Measurements from ENCODE around the gene ENDOU.

The ENDOU gene

GRCh38 chr12:47757364-47757839 is 32.1 kb upstream of the ENDOU start:
- no peak for DNase-seq

- no peak for DNase-seq
These were observed 30.6 kb upstream of the ENDOU start for GRCh38 chr12:47755655-47756562.

DNA sequence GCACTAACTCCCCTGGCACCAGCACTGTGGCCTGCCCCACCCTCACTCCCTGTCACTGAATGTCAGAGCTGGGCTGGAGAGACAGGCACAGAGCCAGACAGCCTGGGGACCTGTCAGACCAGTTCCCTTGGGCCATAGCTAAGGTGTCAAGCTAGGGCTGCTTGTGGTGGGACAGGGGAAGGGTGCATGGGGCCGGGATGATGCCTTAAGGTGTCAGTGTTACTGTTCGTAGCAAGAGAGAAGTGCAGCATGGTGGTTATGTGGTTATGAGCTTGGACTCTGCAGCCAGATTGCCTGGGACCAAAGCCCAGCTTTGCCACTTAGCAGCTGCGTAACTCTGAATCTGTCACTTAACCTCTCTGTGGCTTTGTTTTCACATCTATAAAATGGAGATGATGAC is 29.6 kb upstream of the ENDOU start:
- DNase-seq, result no peak

- DNase-seq, result no peak
These were observed 28.8 kb upstream of the ENDOU start for GRCh38 chr12:47754126-47754525.

DNA sequence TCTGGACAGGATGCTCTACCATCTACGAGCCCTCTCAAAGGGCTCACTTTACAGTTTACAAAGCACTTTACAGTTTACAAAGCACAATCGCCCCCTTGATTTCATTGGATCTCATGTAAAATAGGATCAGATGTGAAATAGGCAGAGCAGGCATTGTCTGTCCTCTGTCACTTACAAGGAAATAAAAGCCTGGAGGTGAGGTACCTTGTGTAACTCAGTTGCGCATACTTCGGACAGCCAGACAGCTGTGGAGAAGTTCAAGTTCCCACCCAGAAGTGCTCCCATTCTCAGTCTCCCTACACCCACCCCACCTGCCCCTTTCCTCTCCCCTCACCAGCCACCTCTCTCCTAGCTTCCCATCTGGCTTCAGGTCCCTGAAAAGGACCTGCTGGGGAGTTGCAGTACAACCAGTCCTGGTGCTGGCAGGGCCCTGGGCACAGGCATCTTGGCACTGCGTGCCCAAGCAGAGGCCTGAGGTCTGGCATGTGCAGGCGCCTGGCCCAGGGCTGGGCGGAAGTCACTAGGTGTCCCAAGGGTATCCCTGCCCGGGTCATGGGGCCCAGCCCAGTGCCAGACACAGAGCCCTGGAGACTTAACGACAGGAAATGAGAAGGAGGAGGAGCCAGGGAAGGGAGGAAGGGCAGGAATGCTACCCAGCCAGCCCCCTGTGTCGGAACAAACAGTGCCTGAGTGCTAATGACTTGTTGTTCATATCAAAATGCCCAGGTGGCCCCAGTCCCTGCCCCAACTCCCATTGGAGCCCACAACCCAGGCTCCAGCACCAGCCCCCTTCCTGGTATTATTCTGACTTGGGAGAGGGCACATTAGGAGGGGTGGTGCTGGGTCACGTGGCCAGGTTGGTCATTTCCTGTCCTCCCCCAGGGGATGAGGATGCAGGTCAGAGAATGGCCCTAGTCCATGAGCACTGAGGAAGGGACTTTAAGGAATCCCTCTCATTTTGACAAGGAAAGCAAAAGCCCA is 28.0 kb upstream of the ENDOU start:
- DNase-seq, result no peak

- peak; percentile 57 for DNase-seq
These were observed 27.3 kb upstream of the ENDOU start for GRCh38 chr12:47752552-47752951.

DNA sequence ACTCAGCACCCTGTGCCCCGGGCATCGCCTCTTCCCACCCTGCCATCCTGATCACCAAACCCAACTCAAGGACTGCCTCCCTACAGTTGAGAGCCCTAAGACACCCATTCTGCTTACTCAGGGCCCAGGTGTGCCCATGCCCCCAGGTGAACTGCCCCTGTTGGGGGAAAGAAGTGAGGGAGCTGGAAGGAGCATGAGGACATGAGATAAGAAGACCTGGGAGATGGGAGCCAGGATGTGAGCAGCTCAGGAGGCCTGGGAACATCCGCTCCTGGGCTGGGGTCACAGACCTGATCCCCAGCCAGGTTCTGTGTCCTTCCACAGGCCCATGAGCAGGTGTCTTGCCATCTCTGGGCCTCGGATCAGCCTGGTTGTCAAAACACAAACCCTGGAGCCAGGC is 26.8 kb upstream of the ENDOU start:
- no peak for DNase-seq

DNA sequence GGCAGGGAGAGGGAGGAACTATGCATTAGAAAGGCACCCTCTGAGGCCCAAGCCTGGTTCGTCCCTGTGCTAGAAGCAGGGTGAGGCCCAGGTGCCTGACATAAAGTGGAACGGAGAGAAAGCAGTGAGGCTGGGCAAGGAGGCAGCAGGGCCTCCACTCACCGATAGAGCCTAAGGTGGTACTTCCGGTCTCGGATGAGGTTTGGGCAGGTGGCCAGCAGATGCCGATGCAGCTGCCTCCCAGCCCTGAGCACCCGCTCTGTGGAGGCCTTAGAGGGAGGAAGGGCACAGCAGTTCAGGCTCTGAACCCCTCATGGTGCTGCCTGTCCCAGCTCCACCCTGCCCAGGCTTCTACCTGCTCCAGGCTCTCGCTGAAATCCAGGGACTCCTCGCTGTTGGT is 26.3 kb upstream of the ENDOU start:
- DNase-seq, result no peak

DNA sequence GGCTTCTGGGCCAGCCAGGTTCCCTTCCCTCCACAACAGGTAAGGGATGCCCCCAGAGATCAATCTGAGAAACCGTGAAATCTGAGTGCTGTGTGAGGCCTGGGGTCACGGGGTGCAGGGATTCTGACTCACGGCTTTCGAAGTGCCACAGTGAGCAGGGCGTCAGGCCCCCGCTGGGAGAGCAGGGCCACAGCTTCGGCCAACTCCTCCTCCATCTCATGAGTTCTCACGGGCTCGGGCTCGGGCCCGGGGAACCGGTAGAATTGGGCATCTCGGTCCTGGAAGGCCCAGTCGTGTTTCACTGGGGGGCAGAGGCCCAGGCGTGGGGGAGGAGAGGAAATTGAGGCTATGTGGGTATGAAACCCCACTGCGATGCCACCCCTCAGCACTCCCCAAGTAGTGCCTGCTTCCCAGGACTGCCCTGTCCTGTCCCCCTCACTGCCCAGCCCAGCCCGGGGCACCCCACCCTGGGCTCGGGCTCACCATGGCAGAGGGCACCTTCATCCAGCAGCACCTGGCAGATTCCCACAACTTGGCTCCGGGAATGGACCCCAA is 25.7 kb upstream of the ENDOU start:
- DNase-seq, result no peak

GRCh38 chr12:47750229-47750798 is 25.0 kb upstream of the ENDOU start:
- DNase-seq, result no peak

DNA sequence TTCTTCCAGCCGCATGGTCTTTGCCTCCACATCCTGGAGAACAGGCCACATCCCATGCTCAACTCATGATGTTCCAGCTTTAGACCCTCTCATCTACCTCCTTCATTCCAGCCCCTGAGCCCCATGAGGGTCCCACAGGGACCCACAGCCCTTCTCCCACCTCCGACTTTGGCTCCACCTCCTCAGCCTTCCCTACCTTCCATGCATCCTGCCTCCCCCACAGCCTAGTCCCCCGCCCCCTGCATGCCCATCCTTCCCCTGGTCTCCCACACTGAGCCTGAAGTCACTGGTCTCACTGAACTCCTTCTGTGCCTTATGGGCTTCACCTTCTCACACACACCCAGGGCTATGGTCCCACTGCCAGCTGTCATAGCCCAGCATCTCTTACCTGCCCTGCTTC is 23.6 kb upstream of the ENDOU start:
- no peak for DNase-seq

GRCh38 chr12:47748507-47748828 is 23.2 kb upstream of the ENDOU start:
- no peak for DNase-seq

GRCh38 chr12:47747596-47748506 is 22.6 kb upstream of the ENDOU start:
- no peak for DNase-seq

GRCh38 chr12:47747126-47747525 is 21.8 kb upstream of the ENDOU start:
- DNase-seq, result no peak

- DNase-seq, result no peak
These were observed 21.2 kb upstream of the ENDOU start for GRCh38 chr12:47746523-47746922.

DNA sequence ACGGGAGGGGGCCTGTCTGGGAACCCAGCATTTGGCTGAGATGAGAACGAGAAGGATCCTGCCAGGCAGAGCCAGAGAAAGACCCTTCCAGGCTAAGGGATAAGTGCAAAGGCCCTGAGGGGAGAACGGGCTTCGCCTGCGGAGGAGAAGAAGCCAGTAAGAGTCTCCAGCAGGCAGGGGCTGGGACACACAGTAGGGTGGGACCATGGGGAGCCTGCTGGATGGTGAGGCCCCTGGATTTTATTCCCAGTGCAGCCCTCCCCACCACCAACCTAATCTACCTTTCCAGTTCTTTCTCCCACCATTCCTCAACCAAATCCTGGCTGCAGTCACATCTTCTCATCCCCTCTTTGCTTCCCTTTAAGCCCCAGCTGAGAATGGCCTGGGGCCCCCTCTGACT is 20.8 kb upstream of the ENDOU start:
- no peak for DNase-seq

DNA sequence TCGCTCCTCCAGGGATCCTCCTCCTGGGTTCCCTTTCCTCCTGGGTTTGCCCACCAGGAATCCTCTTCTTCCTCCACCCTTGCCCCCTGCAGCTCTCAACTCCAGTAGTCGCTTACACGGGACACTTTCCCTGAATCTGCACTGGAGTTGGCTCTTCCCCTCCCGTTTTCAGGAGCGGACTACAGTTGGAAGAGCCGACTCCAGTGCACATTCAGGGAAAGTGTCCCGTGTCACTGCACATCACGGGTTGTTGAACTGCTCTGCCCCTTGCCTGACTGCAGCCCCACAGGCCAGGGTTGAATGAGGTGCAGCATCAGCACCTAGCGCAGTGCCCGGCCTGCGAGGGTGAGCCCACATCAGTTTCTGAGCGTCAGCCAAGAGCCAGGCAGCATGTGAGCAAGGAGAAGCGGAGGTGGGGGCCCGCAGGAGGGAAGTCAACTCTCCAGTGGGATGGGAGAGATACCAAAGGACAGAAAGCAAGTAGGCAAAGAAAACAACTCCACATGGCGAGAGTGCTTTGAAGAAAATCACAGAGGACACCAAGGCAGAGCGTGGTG is 20.3 kb upstream of the ENDOU start:
- DNase-seq, result no peak

- DNase-seq, result no peak
These were observed 19.6 kb upstream of the ENDOU start for GRCh38 chr12:47744778-47745436.

- DNase-seq, result no peak
These were observed 18.8 kb upstream of the ENDOU start for GRCh38 chr12:47744005-47744651.

DNA sequence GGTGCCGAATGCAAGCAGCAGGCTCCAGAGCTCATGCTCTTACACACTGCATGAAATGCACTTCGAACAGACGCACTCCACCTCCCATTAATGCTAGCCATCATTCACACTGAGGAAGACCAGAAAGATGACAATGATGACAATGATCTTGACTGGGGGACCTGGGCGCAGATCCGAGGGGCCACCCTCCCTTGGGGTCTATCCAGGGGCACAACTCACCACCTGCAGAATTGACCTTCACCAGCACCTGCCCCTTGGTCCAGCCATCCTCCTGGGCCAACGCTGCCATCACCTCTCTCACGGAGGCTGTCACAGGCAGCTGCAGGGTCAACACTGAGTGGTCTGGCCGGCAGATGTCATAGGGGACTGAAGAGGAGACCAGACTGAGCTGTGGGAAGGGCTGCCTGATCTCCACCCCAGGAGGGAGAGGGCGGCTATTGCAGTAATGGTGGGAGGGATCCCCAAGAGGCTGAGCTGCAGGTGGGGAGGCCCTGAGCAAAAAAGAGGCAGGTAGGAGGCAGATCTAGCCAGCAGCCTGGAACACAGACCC is 18.1 kb upstream of the ENDOU start:
- DNase-seq, result no peak
